Esophagus muscularis mucosa (tissue), 3 donors: ENCODE results near the gene SRD5A1.
A peak's percentile ranks its signal among the peaks of the same experiment; 100 is the strongest.

ENCODE experiments used
- CTCF ChIP-seq, 3 experiments: fragments of 200-600 bp in 2 of 3; fragments of 450-650 bp in 1 of 3; sonication (generic) in 2 of 3; IDR thresholded peaks; one replicate each; pipeline ENCODE4 v1.5.1; 2017 to 2019; ENCODE audit warnings: antibody characterized with exemption in 3 of 3, mild to moderate bottlenecking in 2 of 3, moderate library complexity in 1 of 3
- POLR2AphosphoS5 ChIP-seq, 2 donors: sonication (generic); formaldehyde crosslinking; IDR thresholded peaks; one replicate each; pipeline ENCODE4 v1.6.1; 2017; ENCODE audit warnings: antibody characterized with exemption in 2 of 2

- no peak for TF ChIP-seq CTCF (IDR thresholded peaks at IDR 0.05)
- peak; percentile 41 to 60 for TF ChIP-seq POLR2AphosphoS5 (IDR thresholded peaks at IDR 0.05)
Measured at GRCh38 chr5:6713274-6714225, 80.3 kb downstream of the SRD5A1 start, which contains the start of gene TENT4A.
